Measurements from ENCODE around the gene OSER1. TPM values are rescaled to one million over a fixed set of nuclear protein-coding genes. Genes with fewer than 3 reads are reported as not detected.

OSER1 gene
- total and polyA plus RNA-seq, 4 donors = 22.6 to 32.9 (median 27.7) TPM

- TF ChIP-seq CTCF (IDR thresholded peaks at IDR 0.05; ENCODE audit: control extremely low read depth, extremely low read depth) = no peak
- H3K27ac ChIP-seq (ENCODE audit: low read depth in 1 of 2, low read length in 1 of 2) = no peak overlapping the region
- peaks cover 0 to 3% (median 0%) of the 10 kb centered on the region in 5 donors for H3K4me1 ChIP-seq (ENCODE audit: control insufficient read depth in 5 of 5, insufficient read depth in 5 of 5, low read length in 5 of 5)
- no peak overlapping the region for H3K4me3 ChIP-seq
- 85 to 94% methylated on average over 5 of the region's 5 CpGs for WGBS, 2 donors
- H3K9me3 ChIP-seq (ENCODE audit: control insufficient read depth in 4 of 4, insufficient read depth in 3 of 4, low read length in 3 of 4) = no peaks in the 10 kb centered on the region
- H3K9ac ChIP-seq (ENCODE audit: insufficient read depth in 1 of 2, low read length in 2 of 2) = no peak overlapping the region
- peaks cover 0 to 3% (median 1%) of the 10 kb centered on the region in 4 donors for H3K36me3 ChIP-seq (ENCODE audit: control insufficient read depth in 4 of 4, insufficient read depth in 4 of 4, low read length in 4 of 4)
- no peaks in the 10 kb centered on the region for H3K27me3 ChIP-seq (ENCODE audit: control insufficient read depth in 3 of 3, insufficient read depth in 3 of 3, low read length in 2 of 3)
- ATAC-seq (ENCODE audit: insufficient read depth, low FRiP score) (no peak), DNase-seq (no peak)
These were observed 13.2 kb upstream of the OSER1 start for GRCh38 chr20:44223721-44224120.

- TF ChIP-seq CTCF (IDR thresholded peaks at IDR 0.05; ENCODE audit: control extremely low read depth, extremely low read depth) = no peak
- no peaks in the 10 kb centered on the region for H3K9me3 ChIP-seq (ENCODE audit: control insufficient read depth in 4 of 4, insufficient read depth in 3 of 4, low read length in 3 of 4)
- no peaks in the 10 kb centered on the region for H3K4me1 ChIP-seq (ENCODE audit: control insufficient read depth in 5 of 5, insufficient read depth in 5 of 5, low read length in 5 of 5)
- H3K4me3 ChIP-seq = no peak overlapping the region
- no peak for ATAC-seq (ENCODE audit: insufficient read depth, low FRiP score)
- no peak for DNase-seq
- 78 to 80% methylated on average over 7 of the region's 7 CpGs for WGBS, 2 donors
- H3K27me3 ChIP-seq (ENCODE audit: control insufficient read depth in 3 of 3, insufficient read depth in 3 of 3, low read length in 2 of 3) = no peaks in the 10 kb centered on the region
- peaks cover 0 to 3% (median 1%) of the 10 kb centered on the region in 4 donors for H3K36me3 ChIP-seq (ENCODE audit: control insufficient read depth in 4 of 4, insufficient read depth in 4 of 4, low read length in 4 of 4)
- no peak overlapping the region for H3K9ac ChIP-seq (ENCODE audit: insufficient read depth in 1 of 2, low read length in 2 of 2)
- no peak overlapping the region for H3K27ac ChIP-seq (ENCODE audit: low read depth in 1 of 2, low read length in 1 of 2)
These were observed 12.2 kb upstream of the OSER1 start for GRCh38 chr20:44222633-44223368.

- Histone ChIP-seq H3K36me3 (ENCODE audit: control insufficient read depth in 4 of 4, insufficient read depth in 4 of 4, low read length in 4 of 4) (peaks cover 0 to 3% (median 1%) of the 10 kb centered on the region in 4 donors), H3K9ac (ENCODE audit: insufficient read depth in 1 of 2, low read length in 2 of 2) (no peak overlapping the region), H3K27me3 (ENCODE audit: control insufficient read depth in 3 of 3, insufficient read depth in 3 of 3, low read length in 2 of 3) (no peaks in the 10 kb centered on the region), H3K9me3 (ENCODE audit: control insufficient read depth in 4 of 4, insufficient read depth in 3 of 4, low read length in 3 of 4) (no peaks in the 10 kb centered on the region), H3K4me3 (no peak overlapping the region), H3K27ac (ENCODE audit: low read depth in 1 of 2, low read length in 1 of 2) (no peak overlapping the region), H3K4me1 (ENCODE audit: control insufficient read depth in 5 of 5, insufficient read depth in 5 of 5, low read length in 5 of 5) (no peaks in the 10 kb centered on the region)
- no peak for TF ChIP-seq CTCF (IDR thresholded peaks at IDR 0.05; ENCODE audit: control extremely low read depth, extremely low read depth)
- no peak for ATAC-seq (ENCODE audit: insufficient read depth, low FRiP score)
- WGBS, 2 donors = 96% methylated on average over 5 of the region's 5 CpGs
- DNase-seq = no peak
These were observed 11.5 kb upstream of the OSER1 start for GRCh38 chr20:44222027-44222426.

All from lung (tissue), 12 donors.